NB4 (cell line): ENCODE measurements around the gene APP.

Experiments used
- CTCF ChIP-seq: IDR thresholded peaks from one replicate; pipeline ENCODE4 v1.5.1; 2012; ENCODE audit warnings: low read depth, low read length
- POLR2A ChIP-seq: IDR thresholded peaks from 2 replicates; pipeline ENCODE4 v1.6.1; 2011; ENCODE audit warnings: mild to moderate bottlenecking; ENCODE audit not compliant: insufficient read length; ENCODE audit errors: extremely low read depth

GRCh38 chr21:26135520-26135919 is 35.0 kb downstream of the APP start:
- no peak for TF ChIP-seq POLR2A
- no peak for TF ChIP-seq CTCF
